ENCODE data around the gene PTTG2.

GRCh38 chr4:37936889-37937498, 23.2 kb upstream of the PTTG2 start:
- TF ChIP-seq CTCF (conservative IDR thresholded peaks at IDR 0.05; ENCODE audit: low read length) (no peak), EZH2phosphoT487 (IDR thresholded peaks at IDR 0.05; ENCODE audit: borderline replicate concordance) (no peak)

Measured in Loucy (cell line).